Measurements from ENCODE around the gene PODXL2. TPM values are rescaled to one million over a fixed set of nuclear protein-coding genes. Genes with fewer than 3 reads are reported as not detected.

Gene PODXL2
- total RNA-seq, 2 donors from 2014 or later: 12.1 to 19.0 TPM

DNA sequence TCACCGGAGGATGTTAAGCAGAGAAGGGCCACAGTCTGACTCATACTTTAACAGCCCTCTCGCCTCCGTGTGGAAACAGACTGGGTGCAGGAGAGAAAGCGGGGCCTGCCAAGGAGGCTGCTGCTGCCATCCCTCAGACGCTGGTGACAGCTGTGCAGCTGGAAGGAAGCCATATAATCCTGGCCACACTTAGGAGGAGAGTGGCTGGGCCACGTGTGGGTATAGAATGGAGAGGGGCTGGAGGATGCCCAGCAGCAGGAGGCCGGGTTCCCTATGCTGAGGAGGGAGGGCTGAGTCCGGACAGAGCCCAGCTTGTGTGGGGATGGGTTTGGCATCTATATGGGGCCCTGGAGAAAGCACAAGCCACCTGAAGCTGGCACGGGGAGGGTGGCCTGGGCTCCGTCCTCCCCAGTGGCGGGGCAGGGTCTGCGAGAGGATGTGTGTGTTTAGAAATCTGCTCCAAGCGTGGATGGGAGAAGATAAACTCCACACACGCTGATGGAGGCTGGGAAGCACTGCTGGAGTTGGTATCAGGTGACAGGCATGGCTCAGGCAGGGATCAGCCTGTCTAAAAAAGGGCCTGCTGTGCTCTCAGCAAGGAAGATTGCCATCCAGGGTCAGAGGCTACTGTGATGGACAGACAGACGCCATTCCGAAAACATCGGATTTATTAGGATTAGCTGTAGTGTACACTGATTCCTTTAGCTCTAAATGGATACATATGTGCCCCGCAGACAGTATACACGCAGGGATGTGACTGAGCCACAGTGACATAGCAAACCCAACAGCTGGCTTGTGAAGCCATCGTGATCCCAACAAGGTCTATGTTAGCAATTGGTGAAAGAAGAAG is 59.7 kb downstream of the PODXL2 start:
- intact Hi-C loops (cut with DNase I): no loop called here

GRCh38 chr3:127689266-127689860 is 60.4 kb downstream of the PODXL2 start:
- Histone ChIP-seq H3K4me1 (no peaks in the 10 kb centered on the region), H3K36me3 (no peaks in the 10 kb centered on the region)
- no peak for TF ChIP-seq CTCF (IDR thresholded peaks at IDR 0.05)

More for the DNA sequence above, 59.7 kb downstream of the PODXL2 start:
- no peaks in the 10 kb centered on the region for H3K27me3 ChIP-seq
- H3K36me3 ChIP-seq: no peaks in the 10 kb centered on the region
- H3K9ac ChIP-seq (ENCODE audit: low read depth in 2 of 2, low read length in 2 of 2): no peak overlapping the region
- no peak overlapping the region for H3K27ac ChIP-seq
- no peak overlapping the region for H3K4me3 ChIP-seq
- H3K4me1 ChIP-seq: no peaks in the 10 kb centered on the region
- DNase-seq: no peak
- TF ChIP-seq CTCF (IDR thresholded peaks at IDR 0.05): no peak
- H3K9me3 ChIP-seq: no peaks in the 10 kb centered on the region

DNA sequence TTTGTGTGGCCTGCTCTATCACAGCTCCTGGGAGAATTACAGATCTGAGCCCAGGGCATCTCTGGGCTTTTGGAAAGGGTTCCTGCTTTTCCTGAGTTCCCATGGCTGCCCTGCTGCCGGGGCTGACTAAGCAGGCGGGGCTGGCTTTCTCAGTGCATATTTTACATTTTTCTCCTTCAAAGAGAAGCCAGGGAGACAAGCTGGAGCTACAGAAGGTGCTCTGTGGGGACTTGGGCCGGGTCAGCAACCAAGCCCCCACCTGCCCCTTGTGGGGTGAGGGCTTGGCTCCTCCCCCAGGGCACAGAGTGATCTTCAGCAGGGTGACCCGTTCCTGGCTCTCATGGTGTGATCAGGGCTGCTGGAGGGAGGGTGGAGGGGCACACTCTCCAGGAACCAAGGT is 61.1 kb downstream of the PODXL2 start:
- Histone ChIP-seq H3K27ac (no peak overlapping the region), H3K9me3 (no peaks in the 10 kb centered on the region), H3K36me3 (no peaks in the 10 kb centered on the region), H3K4me1 (no peaks in the 10 kb centered on the region), H3K9ac (ENCODE audit: low read depth in 2 of 2, low read length in 2 of 2) (no peak overlapping the region), H3K27me3 (no peaks in the 10 kb centered on the region), H3K4me3 (no peak overlapping the region)
- no peak for DNase-seq
- intact Hi-C loops (cut with DNase I): loop anchor here (5.0 kb wide), 1 partner anchor 142 kb away; no protein-coding TSS in a partner anchor
- no peak for TF ChIP-seq CTCF (IDR thresholded peaks at IDR 0.05)

More at GRCh38 chr3:127689266-127689860, 60.4 kb downstream of the PODXL2 start:
- Histone ChIP-seq H3K9ac (ENCODE audit: low read depth in 2 of 2, low read length in 2 of 2) (no peak overlapping the region), H3K4me3 (no peak overlapping the region), H3K9me3 (no peaks in the 10 kb centered on the region), H3K27me3 (no peaks in the 10 kb centered on the region), H3K27ac (no peak overlapping the region)
- DNase-seq: no peak
- intact Hi-C loops (cut with DNase I): no loop called here

- TF ChIP-seq CTCF (IDR thresholded peaks at IDR 0.05): peak; percentile 20
- no peaks in the 10 kb centered on the region for H3K36me3 ChIP-seq
Observed at GRCh38 chr3:127690823-127691452, 62.0 kb downstream of the PODXL2 start.

DNA sequence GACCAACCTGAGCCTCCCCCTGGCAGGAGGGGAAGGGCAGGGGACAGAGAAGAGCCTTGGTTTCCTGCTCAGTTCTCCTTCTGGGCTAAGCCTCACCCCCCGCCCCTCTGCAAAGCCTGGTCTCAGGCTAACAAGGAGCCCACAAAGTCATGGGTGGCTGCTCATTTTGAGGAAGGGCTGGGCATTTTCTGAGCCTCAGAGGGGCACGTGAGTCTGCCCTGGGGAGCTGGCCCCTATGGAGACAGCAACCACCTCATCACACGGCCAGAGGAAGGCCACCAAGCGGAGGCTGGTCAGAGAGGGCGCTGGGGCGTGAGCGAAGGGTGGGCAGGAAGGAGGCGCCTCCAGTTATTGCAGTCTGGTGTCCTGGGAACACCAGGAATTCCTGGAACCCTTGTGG is 62.5 kb downstream of the PODXL2 start:
- H3K9me3 ChIP-seq: no peaks in the 10 kb centered on the region
- no peak overlapping the region for H3K27ac ChIP-seq
- intact Hi-C loops (cut with DNase I): loop anchor here (5.0 kb wide), 1 partner anchor 141 kb away; no protein-coding TSS in a partner anchor
- H3K4me3 ChIP-seq: no peak overlapping the region
- H3K9ac ChIP-seq (ENCODE audit: low read depth in 2 of 2, low read length in 2 of 2): no peak overlapping the region
- H3K36me3 ChIP-seq: no peaks in the 10 kb centered on the region
- no peak for TF ChIP-seq CTCF (IDR thresholded peaks at IDR 0.05)
- H3K27me3 ChIP-seq: no peaks in the 10 kb centered on the region
- DNase-seq: no peak
- H3K4me1 ChIP-seq: peaks cover under 1% of the 10 kb centered on the region

More at GRCh38 chr3:127690823-127691452, 62.0 kb downstream of the PODXL2 start:
- Histone ChIP-seq H3K4me1 (no peaks in the 10 kb centered on the region), H3K9me3 (no peaks in the 10 kb centered on the region), H3K9ac (ENCODE audit: low read depth in 2 of 2, low read length in 2 of 2) (no peak overlapping the region), H3K27ac (no peak overlapping the region), H3K27me3 (no peaks in the 10 kb centered on the region), H3K4me3 (no peak overlapping the region)
- intact Hi-C loops (cut with DNase I): loop anchor here (5.0 kb wide), 1 partner anchor 141 kb away; no protein-coding TSS in a partner anchor
- DNase-seq: no peak
